GM12874 (cell line): ENCODE results near the gene MAPK7.

Experiments
- TF ChIP-seq, protein P1 (sequence below): IDR thresholded peaks from 2 replicates; pipeline ENCODE4 v1.5.1; 2011; ENCODE audit warnings: low read depth, mild to moderate bottlenecking, control low read depth, low read length, moderate library complexity; ENCODE audit not compliant: insufficient read depth

MAPK7 gene

GRCh38 chr17:19361944-19362276 is 16.4 kb upstream of the MAPK7 start:
- TF ChIP-seq, protein P1, sequence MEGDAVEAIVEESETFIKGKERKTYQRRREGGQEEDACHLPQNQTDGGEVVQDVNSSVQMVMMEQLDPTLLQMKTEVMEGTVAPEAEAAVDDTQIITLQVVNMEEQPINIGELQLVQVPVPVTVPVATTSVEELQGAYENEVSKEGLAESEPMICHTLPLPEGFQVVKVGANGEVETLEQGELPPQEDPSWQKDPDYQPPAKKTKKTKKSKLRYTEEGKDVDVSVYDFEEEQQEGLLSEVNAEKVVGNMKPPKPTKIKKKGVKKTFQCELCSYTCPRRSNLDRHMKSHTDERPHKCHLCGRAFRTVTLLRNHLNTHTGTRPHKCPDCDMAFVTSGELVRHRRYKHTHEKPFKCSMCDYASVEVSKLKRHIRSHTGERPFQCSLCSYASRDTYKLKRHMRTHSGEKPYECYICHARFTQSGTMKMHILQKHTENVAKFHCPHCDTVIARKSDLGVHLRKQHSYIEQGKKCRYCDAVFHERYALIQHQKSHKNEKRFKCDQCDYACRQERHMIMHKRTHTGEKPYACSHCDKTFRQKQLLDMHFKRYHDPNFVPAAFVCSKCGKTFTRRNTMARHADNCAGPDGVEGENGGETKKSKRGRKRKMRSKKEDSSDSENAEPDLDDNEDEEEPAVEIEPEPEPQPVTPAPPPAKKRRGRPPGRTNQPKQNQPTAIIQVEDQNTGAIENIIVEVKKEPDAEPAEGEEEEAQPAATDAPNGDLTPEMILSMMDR: no peak

- TF ChIP-seq, protein P1: peak; percentile 89
These were observed 15.8 kb upstream of the MAPK7 start, which contains the start of gene B9D1 for GRCh38 chr17:19362277-19363113. Gene B9D1 (minus strand): TSS chr17:19362723. CDS start chr17:19362569, 154 bp downstream.

GRCh38 chr17:19363114-19363438 is 15.2 kb upstream of the MAPK7 start:
- TF ChIP-seq, protein P1: no peak

GRCh38 chr17:19363460-19364035 is 14.8 kb upstream of the MAPK7 start:
- TF ChIP-seq, protein P1: no peak

- TF ChIP-seq, protein P1: no peak
These were observed 13.4 kb upstream of the MAPK7 start for GRCh38 chr17:19364699-19365498.

GRCh38 chr17:19365499-19365817 is 12.8 kb upstream of the MAPK7 start:
- TF ChIP-seq, protein P1: no peak
